IPS-15b (cell line): ENCODE data around the gene ABCC9.

Source experiments
- H3K27me3 ChIP-seq: one replicate; pipeline ENCODE4 v1.6.1; 2013; ENCODE audit warnings: low read length; ENCODE audit not compliant: control insufficient read depth, insufficient read depth
- H3K36me3 ChIP-seq: one replicate; pipeline ENCODE4 v1.6.1; 2013; ENCODE audit warnings: low read length; ENCODE audit not compliant: control insufficient read depth, insufficient read depth
- H3K4me1 ChIP-seq: one replicate; pipeline ENCODE4 v1.6.1; 2013; ENCODE audit warnings: mild to moderate bottlenecking, low read length; ENCODE audit not compliant: control insufficient read depth, insufficient read depth
- H3K4me3 ChIP-seq: one replicate; pipeline ENCODE4 v1.5.1; 2013; ENCODE audit warnings: low read depth, low read length
- H3K9ac ChIP-seq: one replicate; pipeline ENCODE4 v1.6.1; 2013; ENCODE audit warnings: low read depth, mild to moderate bottlenecking, low read length
- H3K9me3 ChIP-seq: one replicate; pipeline ENCODE4 v1.6.1; 2013; ENCODE audit warnings: mild to moderate bottlenecking, low read length; ENCODE audit not compliant: control insufficient read depth, insufficient read depth

The ABCC9 gene

GRCh38 chr12:21860534-21860933 lies 80.7 kb downstream of the ABCC9 start:
- no peaks in the 10 kb centered on the region for H3K27me3 ChIP-seq
- H3K4me1 ChIP-seq, result no peaks in the 10 kb centered on the region
- no peak overlapping the region for H3K4me3 ChIP-seq
- no peaks in the 10 kb centered on the region for H3K36me3 ChIP-seq
- H3K9ac ChIP-seq, result no peak overlapping the region
- no peaks in the 10 kb centered on the region for H3K9me3 ChIP-seq

GRCh38 chr12:21860128-21860527 lies 81.1 kb downstream of the ABCC9 start:
- H3K36me3 ChIP-seq, result no peaks in the 10 kb centered on the region
- H3K9ac ChIP-seq, result no peak overlapping the region
- H3K4me3 ChIP-seq, result no peak overlapping the region
- H3K4me1 ChIP-seq, result no peaks in the 10 kb centered on the region
- H3K9me3 ChIP-seq, result no peaks in the 10 kb centered on the region
- no peaks in the 10 kb centered on the region for H3K27me3 ChIP-seq

GRCh38 chr12:21852251-21852650 lies 89.0 kb downstream of the ABCC9 start:
- no peaks in the 10 kb centered on the region for H3K36me3 ChIP-seq
- no peak overlapping the region for H3K4me3 ChIP-seq

GRCh38 chr12:21851151-21851550 lies 90.1 kb downstream of the ABCC9 start:
- H3K36me3 ChIP-seq, result no peaks in the 10 kb centered on the region
- no peak overlapping the region for H3K9ac ChIP-seq
- no peaks in the 10 kb centered on the region for H3K9me3 ChIP-seq
- H3K27me3 ChIP-seq, result no peaks in the 10 kb centered on the region
- H3K4me1 ChIP-seq, result no peaks in the 10 kb centered on the region
- no peak overlapping the region for H3K4me3 ChIP-seq

More at GRCh38 chr12:21852251-21852650, 89.0 kb downstream of the ABCC9 start:
- no peaks in the 10 kb centered on the region for H3K27me3 ChIP-seq
- H3K4me1 ChIP-seq, result no peaks in the 10 kb centered on the region
- H3K9me3 ChIP-seq, result no peaks in the 10 kb centered on the region
- H3K9ac ChIP-seq, result no peak overlapping the region

GRCh38 chr12:21850419-21850818 lies 90.8 kb downstream of the ABCC9 start:
- Histone ChIP-seq H3K4me3 (no peak overlapping the region), H3K9me3 (no peaks in the 10 kb centered on the region), H3K27me3 (no peaks in the 10 kb centered on the region), H3K9ac (no peak overlapping the region), H3K36me3 (no peaks in the 10 kb centered on the region), H3K4me1 (no peaks in the 10 kb centered on the region)

GRCh38 chr12:21849878-21850277 lies 91.3 kb downstream of the ABCC9 start:
- Histone ChIP-seq H3K9ac (no peak overlapping the region), H3K27me3 (no peaks in the 10 kb centered on the region)

GRCh38 chr12:21848192-21848591 lies 93.0 kb downstream of the ABCC9 start:
- Histone ChIP-seq H3K4me3 (no peak overlapping the region), H3K36me3 (no peaks in the 10 kb centered on the region), H3K4me1 (no peaks in the 10 kb centered on the region), H3K9ac (no peak overlapping the region), H3K27me3 (no peaks in the 10 kb centered on the region), H3K9me3 (no peaks in the 10 kb centered on the region)

More at GRCh38 chr12:21849878-21850277, 91.3 kb downstream of the ABCC9 start:
- Histone ChIP-seq H3K9me3 (no peaks in the 10 kb centered on the region), H3K36me3 (no peaks in the 10 kb centered on the region), H3K4me3 (no peak overlapping the region), H3K4me1 (no peaks in the 10 kb centered on the region)

- no peaks in the 10 kb centered on the region for H3K4me1 ChIP-seq
- no peaks in the 10 kb centered on the region for H3K27me3 ChIP-seq
- H3K9ac ChIP-seq, result no peak overlapping the region
- H3K36me3 ChIP-seq, result no peaks in the 10 kb centered on the region
- H3K9me3 ChIP-seq, result no peaks in the 10 kb centered on the region
- no peak overlapping the region for H3K4me3 ChIP-seq
Measured at GRCh38 chr12:21843795-21844194, 97.4 kb downstream of the ABCC9 start.

- Histone ChIP-seq H3K36me3 (no peaks in the 10 kb centered on the region), H3K4me3 (no peak overlapping the region), H3K27me3 (no peaks in the 10 kb centered on the region), H3K4me1 (no peaks in the 10 kb centered on the region), H3K9ac (no peak overlapping the region), H3K9me3 (no peaks in the 10 kb centered on the region)
Measured at GRCh38 chr12:21839776-21840175, 101.5 kb downstream of the ABCC9 start.

GRCh38 chr12:21837847-21838246 lies 103.4 kb downstream of the ABCC9 start:
- H3K4me3 ChIP-seq, result no peak overlapping the region
- no peaks in the 10 kb centered on the region for H3K27me3 ChIP-seq
- H3K36me3 ChIP-seq, result no peaks in the 10 kb centered on the region
- no peaks in the 10 kb centered on the region for H3K9me3 ChIP-seq
- no peak overlapping the region for H3K9ac ChIP-seq
- H3K4me1 ChIP-seq, result no peaks in the 10 kb centered on the region

GRCh38 chr12:21831791-21832344 lies 109.4 kb downstream of the ABCC9 start:
- Histone ChIP-seq H3K9me3 (no peaks in the 10 kb centered on the region), H3K4me1 (no peaks in the 10 kb centered on the region), H3K4me3 (no peak overlapping the region), H3K36me3 (no peaks in the 10 kb centered on the region), H3K27me3 (no peaks in the 10 kb centered on the region), H3K9ac (no peak overlapping the region)

- Histone ChIP-seq H3K4me1 (no peaks in the 10 kb centered on the region), H3K4me3 (no peak overlapping the region), H3K36me3 (no peaks in the 10 kb centered on the region), H3K27me3 (no peaks in the 10 kb centered on the region), H3K9ac (no peak overlapping the region), H3K9me3 (no peaks in the 10 kb centered on the region)
Measured at GRCh38 chr12:21828779-21829178, 112.4 kb downstream of the ABCC9 start.
